Measurements from ENCODE around the gene FBXW9.

FBXW9 gene

DNA sequence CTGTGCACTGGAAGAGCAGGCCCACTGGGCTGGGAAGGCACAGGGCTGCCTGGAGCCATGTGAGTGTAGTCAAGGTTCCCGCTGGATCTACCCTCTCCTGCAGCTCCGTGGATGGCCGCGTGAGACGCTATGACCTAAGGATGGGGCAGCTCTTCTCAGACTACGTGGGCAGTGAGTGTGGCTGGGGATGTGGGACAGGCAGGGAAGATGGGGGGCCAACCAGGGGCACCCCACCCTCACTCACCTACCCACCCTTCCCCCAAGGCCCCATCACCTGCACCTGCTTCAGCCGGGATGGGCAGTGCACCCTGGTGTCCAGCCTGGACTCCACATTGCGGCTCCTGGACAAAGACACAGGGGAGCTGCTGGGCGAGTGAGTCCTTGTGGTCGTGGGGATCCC, 23.7 kb downstream of the FBXW9 start:
- TF ChIP-seq, protein P1, sequence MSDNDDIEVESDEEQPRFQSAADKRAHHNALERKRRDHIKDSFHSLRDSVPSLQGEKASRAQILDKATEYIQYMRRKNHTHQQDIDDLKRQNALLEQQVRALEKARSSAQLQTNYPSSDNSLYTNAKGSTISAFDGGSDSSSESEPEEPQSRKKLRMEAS (IDR thresholded peaks at IDR 0.05; ENCODE audit: low read depth, low read length): no peak
- TF ChIP-seq POLR2A (IDR thresholded peaks at IDR 0.05; ENCODE audit: extremely low read depth, insufficient read length) (no peak), MYC (IDR thresholded peaks at IDR 0.05; ENCODE audit: low read depth, low read length) (no peak)
- TF ChIP-seq, protein P2, sequence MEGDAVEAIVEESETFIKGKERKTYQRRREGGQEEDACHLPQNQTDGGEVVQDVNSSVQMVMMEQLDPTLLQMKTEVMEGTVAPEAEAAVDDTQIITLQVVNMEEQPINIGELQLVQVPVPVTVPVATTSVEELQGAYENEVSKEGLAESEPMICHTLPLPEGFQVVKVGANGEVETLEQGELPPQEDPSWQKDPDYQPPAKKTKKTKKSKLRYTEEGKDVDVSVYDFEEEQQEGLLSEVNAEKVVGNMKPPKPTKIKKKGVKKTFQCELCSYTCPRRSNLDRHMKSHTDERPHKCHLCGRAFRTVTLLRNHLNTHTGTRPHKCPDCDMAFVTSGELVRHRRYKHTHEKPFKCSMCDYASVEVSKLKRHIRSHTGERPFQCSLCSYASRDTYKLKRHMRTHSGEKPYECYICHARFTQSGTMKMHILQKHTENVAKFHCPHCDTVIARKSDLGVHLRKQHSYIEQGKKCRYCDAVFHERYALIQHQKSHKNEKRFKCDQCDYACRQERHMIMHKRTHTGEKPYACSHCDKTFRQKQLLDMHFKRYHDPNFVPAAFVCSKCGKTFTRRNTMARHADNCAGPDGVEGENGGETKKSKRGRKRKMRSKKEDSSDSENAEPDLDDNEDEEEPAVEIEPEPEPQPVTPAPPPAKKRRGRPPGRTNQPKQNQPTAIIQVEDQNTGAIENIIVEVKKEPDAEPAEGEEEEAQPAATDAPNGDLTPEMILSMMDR (IDR thresholded peaks at IDR 0.05; ENCODE audit: low read depth, low read length): no peak
- no peak overlapping the region for H3K4me3 ChIP-seq (ENCODE audit: low read depth, low read length)
- DNase-seq (ENCODE audit: low read depth): no peak

DNA sequence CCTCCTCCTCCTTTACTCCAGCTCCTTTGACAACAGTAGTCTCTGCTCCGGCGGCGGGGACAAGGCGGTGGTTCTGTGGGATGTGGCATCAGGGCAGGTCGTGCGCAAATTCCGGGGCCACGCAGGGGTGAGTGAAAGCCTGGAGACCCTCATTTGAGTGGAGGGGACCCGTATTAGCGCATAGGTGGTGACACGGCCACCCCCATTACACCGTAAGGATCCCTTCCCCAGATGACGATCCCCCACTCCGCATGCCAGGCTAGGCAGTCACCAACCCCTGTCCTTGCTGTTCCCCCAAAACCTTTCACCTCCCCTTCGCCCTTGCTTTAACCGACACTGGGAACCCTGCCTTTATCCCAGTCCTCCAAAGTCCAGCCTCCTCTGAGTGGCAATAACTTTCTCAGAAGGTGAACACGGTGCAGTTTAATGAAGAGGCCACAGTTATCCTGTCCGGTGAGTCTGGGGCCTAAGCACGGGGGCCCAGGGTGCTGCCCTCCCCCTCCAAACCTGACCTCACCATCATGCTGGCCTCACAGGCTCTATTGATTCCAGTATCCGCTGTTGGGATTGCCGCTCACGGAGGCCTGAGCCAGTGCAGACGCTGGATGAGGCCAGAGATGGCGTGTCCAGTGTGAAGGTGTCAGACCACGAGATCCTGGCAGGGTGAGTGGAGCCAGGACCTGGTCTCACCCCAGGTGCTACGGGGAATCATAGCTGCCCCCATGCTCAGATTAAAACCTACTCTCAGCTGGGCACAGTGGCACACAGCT, 26.1 kb downstream of the FBXW9 start:
- TF ChIP-seq, protein P1 (IDR thresholded peaks at IDR 0.05; ENCODE audit: low read depth, low read length): no peak
- TF ChIP-seq, protein P2 (IDR thresholded peaks at IDR 0.05; ENCODE audit: low read depth, low read length): no peak
- TF ChIP-seq POLR2A (IDR thresholded peaks at IDR 0.05; ENCODE audit: extremely low read depth, insufficient read length) (no peak), MYC (IDR thresholded peaks at IDR 0.05; ENCODE audit: low read depth, low read length) (no peak)

DNA sequence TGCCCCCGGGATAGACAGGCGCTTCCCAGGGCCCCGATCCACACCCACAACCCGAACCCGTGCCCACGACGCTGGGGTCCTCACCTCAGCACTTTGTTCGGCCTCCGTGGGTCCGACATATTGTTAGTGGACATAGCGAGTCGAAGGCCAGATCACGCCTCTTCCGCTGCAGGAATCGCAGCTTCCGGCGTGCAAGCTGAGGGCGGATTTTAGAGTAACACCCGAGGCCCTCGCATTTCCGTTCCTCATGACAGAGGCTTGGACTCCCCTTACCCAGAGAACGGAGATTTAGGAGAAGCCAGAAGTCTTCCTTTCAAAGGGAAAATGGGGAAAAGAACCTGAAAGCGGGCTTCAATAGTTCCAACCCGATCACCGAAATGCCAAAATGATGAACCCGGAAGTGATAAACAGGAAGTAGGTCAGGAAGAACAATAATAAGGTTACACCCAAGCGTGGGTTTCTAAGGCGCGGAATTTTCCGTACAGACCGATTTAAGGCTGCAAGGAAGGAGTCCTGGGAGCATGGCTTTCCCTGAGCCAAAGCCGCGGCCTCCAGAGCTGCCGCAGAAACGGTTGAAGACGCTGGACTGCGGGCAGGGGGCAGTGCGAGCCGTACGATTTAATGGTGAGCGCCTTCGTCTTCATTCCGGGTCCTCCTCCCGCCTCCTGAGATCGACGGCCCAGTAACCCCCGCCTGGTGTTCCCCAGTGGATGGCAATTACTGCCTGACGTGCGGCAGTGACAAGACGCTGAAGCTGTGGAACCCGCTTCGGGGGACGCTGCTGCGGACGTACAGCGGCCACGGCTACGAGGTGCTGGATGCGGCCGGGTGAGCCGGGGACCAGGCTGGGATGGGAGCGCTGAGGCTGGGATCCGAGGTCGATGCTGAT, 26.9 kb downstream of the FBXW9 start:
- TF ChIP-seq, protein P1 (IDR thresholded peaks at IDR 0.05; ENCODE audit: low read depth, low read length): peak; percentile 15; the same call in 1 of the 2 replicates
- TF ChIP-seq MYC (IDR thresholded peaks at IDR 0.05; ENCODE audit: low read depth, low read length) (peak; percentile 66), POLR2A (IDR thresholded peaks at IDR 0.05; ENCODE audit: extremely low read depth, insufficient read length) (peak; percentile 37)
- TF ChIP-seq, protein P2 (IDR thresholded peaks at IDR 0.05; ENCODE audit: low read depth, low read length): no peak
- H3K4me3 ChIP-seq (ENCODE audit: low read depth, low read length): peak overlapping the region; percentile 68
- peak; percentile 86 for DNase-seq (ENCODE audit: low read depth)

More for the DNA sequence above, 26.1 kb downstream of the FBXW9 start:
- peak overlapping the region; percentile 68 for H3K4me3 ChIP-seq (ENCODE audit: low read depth, low read length)
- no peak for DNase-seq (ENCODE audit: low read depth)

DNA sequence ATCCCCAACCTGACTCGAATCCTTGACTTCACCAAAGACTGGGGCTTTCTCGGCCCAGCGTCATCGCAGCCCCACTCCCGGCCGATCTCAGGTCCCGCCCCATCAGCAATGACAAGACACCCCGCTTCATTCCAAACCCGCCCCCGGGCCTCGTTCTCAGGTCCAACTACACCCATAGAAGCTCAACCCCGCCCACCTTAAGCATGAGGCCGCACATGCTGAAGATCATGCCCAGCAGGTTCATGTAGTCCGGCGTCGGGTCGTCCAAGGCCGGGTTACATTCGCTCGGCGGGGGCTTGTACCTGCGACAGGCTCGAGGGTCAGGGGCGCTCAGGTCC, 27.5 kb downstream of the FBXW9 start:
- peak; percentile 59 for DNase-seq (ENCODE audit: low read depth)
- TF ChIP-seq, protein P1 (IDR thresholded peaks at IDR 0.05; ENCODE audit: low read depth, low read length): no peak
- TF ChIP-seq, protein P2 (IDR thresholded peaks at IDR 0.05; ENCODE audit: low read depth, low read length): no peak
- TF ChIP-seq POLR2A (IDR thresholded peaks at IDR 0.05; ENCODE audit: extremely low read depth, insufficient read length): no peak
- TF ChIP-seq MYC (IDR thresholded peaks at IDR 0.05; ENCODE audit: low read depth, low read length): no peak
- peak overlapping the region; percentile 68 for H3K4me3 ChIP-seq (ENCODE audit: low read depth, low read length)

DNA sequence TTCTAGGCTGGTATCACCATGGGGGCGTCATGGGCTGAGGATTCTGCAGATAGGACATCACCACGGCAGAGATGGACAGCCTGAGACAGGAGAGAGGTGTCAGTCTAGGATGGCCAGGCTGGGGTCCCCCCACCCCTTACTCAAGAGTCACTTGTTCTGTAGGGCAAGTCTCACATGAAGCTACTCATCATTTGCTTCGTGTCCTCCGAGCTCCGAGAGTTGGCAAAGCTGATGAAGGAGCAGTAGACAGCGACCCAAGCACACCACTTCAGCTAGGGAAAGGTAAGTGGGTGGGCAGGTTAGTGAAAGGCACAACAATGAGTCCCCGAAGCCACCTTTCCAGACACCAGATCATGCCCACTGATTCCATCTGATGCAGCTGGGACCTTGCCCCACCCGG, 28.1 kb downstream of the FBXW9 start:
- TF ChIP-seq MYC (IDR thresholded peaks at IDR 0.05; ENCODE audit: low read depth, low read length) (no peak), POLR2A (IDR thresholded peaks at IDR 0.05; ENCODE audit: extremely low read depth, insufficient read length) (no peak)
- TF ChIP-seq, protein P1 (IDR thresholded peaks at IDR 0.05; ENCODE audit: low read depth, low read length): no peak
- TF ChIP-seq, protein P2 (IDR thresholded peaks at IDR 0.05; ENCODE audit: low read depth, low read length): no peak
- no peak for DNase-seq (ENCODE audit: low read depth)
- H3K4me3 ChIP-seq (ENCODE audit: low read depth, low read length): peak overlapping the region; percentile 68
